Measurements from ENCODE around the gene RPS4Y1.

DNA sequence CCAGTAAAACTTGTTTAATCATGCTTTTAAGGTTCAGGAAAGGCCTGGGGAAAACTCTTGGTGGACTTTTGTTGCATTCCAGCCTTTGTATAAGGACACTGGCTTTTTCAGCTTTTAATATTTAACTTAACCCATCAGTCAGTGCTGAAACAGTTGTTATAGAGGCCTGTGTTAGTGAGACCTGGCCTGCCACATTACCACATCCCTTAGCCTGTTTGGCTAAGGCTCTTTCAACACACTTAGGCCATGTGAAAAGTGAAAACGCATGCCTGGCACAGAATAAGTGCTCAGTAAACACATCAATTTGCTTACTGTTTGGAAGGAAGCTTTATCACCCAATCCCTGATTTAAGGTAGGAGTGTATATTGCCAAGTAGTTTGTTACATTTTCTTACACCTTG is 3.5 kb upstream of the RPS4Y1 start:
- TF ChIP-seq, protein P1, sequence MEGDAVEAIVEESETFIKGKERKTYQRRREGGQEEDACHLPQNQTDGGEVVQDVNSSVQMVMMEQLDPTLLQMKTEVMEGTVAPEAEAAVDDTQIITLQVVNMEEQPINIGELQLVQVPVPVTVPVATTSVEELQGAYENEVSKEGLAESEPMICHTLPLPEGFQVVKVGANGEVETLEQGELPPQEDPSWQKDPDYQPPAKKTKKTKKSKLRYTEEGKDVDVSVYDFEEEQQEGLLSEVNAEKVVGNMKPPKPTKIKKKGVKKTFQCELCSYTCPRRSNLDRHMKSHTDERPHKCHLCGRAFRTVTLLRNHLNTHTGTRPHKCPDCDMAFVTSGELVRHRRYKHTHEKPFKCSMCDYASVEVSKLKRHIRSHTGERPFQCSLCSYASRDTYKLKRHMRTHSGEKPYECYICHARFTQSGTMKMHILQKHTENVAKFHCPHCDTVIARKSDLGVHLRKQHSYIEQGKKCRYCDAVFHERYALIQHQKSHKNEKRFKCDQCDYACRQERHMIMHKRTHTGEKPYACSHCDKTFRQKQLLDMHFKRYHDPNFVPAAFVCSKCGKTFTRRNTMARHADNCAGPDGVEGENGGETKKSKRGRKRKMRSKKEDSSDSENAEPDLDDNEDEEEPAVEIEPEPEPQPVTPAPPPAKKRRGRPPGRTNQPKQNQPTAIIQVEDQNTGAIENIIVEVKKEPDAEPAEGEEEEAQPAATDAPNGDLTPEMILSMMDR (IDR thresholded peaks at IDR 0.05; ENCODE audit: extremely low read depth in 1 of 2, insufficient read depth in 1 of 2, low read depth in 1 of 2, low read length in 2 of 2), result no peak
- no peak for TF ChIP-seq EZH2 (IDR thresholded peaks at IDR 0.05; ENCODE audit: borderline replicate concordance, low read depth, low read length, severe bottlenecking)
- TF ChIP-seq POLR2AphosphoS5 (IDR thresholded peaks at IDR 0.05; ENCODE audit: insufficient read depth, low read depth, low read length), result no peak
- no peak for TF ChIP-seq JUN (IDR thresholded peaks at IDR 0.05; ENCODE audit: borderline replicate concordance, insufficient read depth, insufficient read length, low read depth)
- TF ChIP-seq MYC (IDR thresholded peaks at IDR 0.05; ENCODE audit: low read depth, low read length), result no peak
- TF ChIP-seq, protein P2, sequence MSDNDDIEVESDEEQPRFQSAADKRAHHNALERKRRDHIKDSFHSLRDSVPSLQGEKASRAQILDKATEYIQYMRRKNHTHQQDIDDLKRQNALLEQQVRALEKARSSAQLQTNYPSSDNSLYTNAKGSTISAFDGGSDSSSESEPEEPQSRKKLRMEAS (IDR thresholded peaks at IDR 0.05; ENCODE audit: insufficient read depth, insufficient read length), result no peak

Measured in endothelial cell of umbilical vein (primary cell).